Osteoblast (primary cell): Measurements from ENCODE around the gene MPPED1. TPM values are rescaled to one million over a fixed set of nuclear protein-coding genes. Genes with fewer than 3 reads are reported as not detected.

Experiments used
- DNase-seq: peaks from one replicate; pipeline ENCODE4 v3.0.0; 2011; ENCODE audit warnings: low spot score, mixed read lengths; ENCODE audit not compliant: insufficient read length; ENCODE audit errors: missing footprints
- H2AFZ ChIP-seq: 2 replicates; pipeline ENCODE4 v1.6.0; 2011; ENCODE audit warnings: mild to moderate bottlenecking, low read length
- H3K27ac ChIP-seq: 2 replicates; pipeline ENCODE4 v1.5.1; 2011; ENCODE audit warnings: mild to moderate bottlenecking, low read depth, low read length, moderate library complexity
- H3K27me3 ChIP-seq: 2 replicates; pipeline ENCODE4 v1.6.0; 2012; ENCODE audit warnings: mild to moderate bottlenecking, control low read depth, inconsistent platforms, low read length, moderate library complexity; ENCODE audit not compliant: insufficient read depth
- H3K36me3 ChIP-seq: 2 replicates; pipeline ENCODE4 v1.5.1; 2011; ENCODE audit warnings: mild to moderate bottlenecking, low read length, control low read depth, moderate library complexity; ENCODE audit not compliant: insufficient read depth
- H3K4me1 ChIP-seq: 2 replicates; pipeline ENCODE4 v1.5.1; 2011; ENCODE audit warnings: mild to moderate bottlenecking, low read length, control low read depth, moderate library complexity; ENCODE audit not compliant: insufficient read depth
- H3K4me2 ChIP-seq: 2 replicates; pipeline ENCODE4 v1.6.0; 2011; ENCODE audit warnings: mild to moderate bottlenecking, low read length; ENCODE audit not compliant: insufficient read depth
- H3K4me3 ChIP-seq: fragments of 200-600 bp; sonication (generic); 3 replicates; pipeline ENCODE4 v1.5.1; 2012; ENCODE audit warnings: mild to moderate bottlenecking, low read length, inconsistent platforms; ENCODE audit not compliant: insufficient read depth
- H3K79me2 ChIP-seq: 2 replicates; pipeline ENCODE4 v1.6.0; 2012; ENCODE audit warnings: mild to moderate bottlenecking, low read length, control low read depth, inconsistent platforms; ENCODE audit not compliant: insufficient read depth
- H3K9me3 ChIP-seq: 2 replicates; pipeline ENCODE4 v1.5.1; 2011; ENCODE audit warnings: low read depth, low read length, control low read depth
- H4K20me1 ChIP-seq: 2 replicates; pipeline ENCODE4 v1.6.0; 2012; ENCODE audit warnings: mild to moderate bottlenecking, low read length, control low read depth; ENCODE audit not compliant: insufficient read depth
- CTCF ChIP-seq: IDR thresholded peaks from 2 replicates; pipeline ENCODE4 v1.5.1; 2011; ENCODE audit warnings: mild to moderate bottlenecking, low read depth, low read length, moderate library complexity; ENCODE audit errors: extremely low read depth
- total RNA-seq: library from RNA; depleted of rRNA; stranded (reverse); fragments of >200 nt; gene quantifications from 2 replicates; pipeline ENCODE4 v1.2.3, GENCODE V29; 2012

MPPED1 gene
- total RNA-seq, 1 donor, result not detected

GRCh38 chr22:43474161-43475101 is 62.6 kb downstream of the MPPED1 start:
- H3K36me3 ChIP-seq, result no peaks in the 10 kb centered on the region
- no peaks in the 10 kb centered on the region for H4K20me1 ChIP-seq
- H3K9me3 ChIP-seq, result no peaks in the 10 kb centered on the region
- no peaks in the 10 kb centered on the region for H3K79me2 ChIP-seq
- H3K4me3 ChIP-seq, result no peak overlapping the region
- no peak overlapping the region for H3K27ac ChIP-seq
- TF ChIP-seq CTCF, result no peak
- H3K4me2 ChIP-seq, result no peak overlapping the region
- no peaks in the 10 kb centered on the region for H3K4me1 ChIP-seq
- H2AFZ ChIP-seq, result no peak overlapping the region
- no peak for DNase-seq
- no peaks in the 10 kb centered on the region for H3K27me3 ChIP-seq

- Histone ChIP-seq H4K20me1 (no peaks in the 10 kb centered on the region), H3K27me3 (no peaks in the 10 kb centered on the region), H2AFZ (no peak overlapping the region), H3K9me3 (no peaks in the 10 kb centered on the region), H3K4me2 (no peak overlapping the region), H3K27ac (no peak overlapping the region), H3K4me1 (no peaks in the 10 kb centered on the region), H3K4me3 (no peak overlapping the region), H3K36me3 (no peaks in the 10 kb centered on the region), H3K79me2 (no peaks in the 10 kb centered on the region)
- DNase-seq, result no peak
- TF ChIP-seq CTCF, result no peak
Observed at GRCh38 chr22:43475549-43476076, 63.8 kb downstream of the MPPED1 start.

GRCh38 chr22:43476341-43476740 is 64.5 kb downstream of the MPPED1 start:
- Histone ChIP-seq H3K4me1 (no peaks in the 10 kb centered on the region), H3K27me3 (no peaks in the 10 kb centered on the region), H3K9me3 (no peaks in the 10 kb centered on the region), H3K4me2 (no peak overlapping the region), H2AFZ (no peak overlapping the region), H3K4me3 (no peak overlapping the region), H3K27ac (no peak overlapping the region), H3K79me2 (no peaks in the 10 kb centered on the region), H3K36me3 (no peaks in the 10 kb centered on the region), H4K20me1 (no peaks in the 10 kb centered on the region)
- TF ChIP-seq CTCF, result no peak
- DNase-seq, result no peak
